Liver (tissue), 3 donors: ENCODE data around the gene SOCS4.

Source experiments
- ATF3 ChIP-seq: IDR thresholded peaks from 2 replicates; pipeline ENCODE4 v1.6.1; 2016; ENCODE audit warnings: antibody characterized with exemption
- GABPA ChIP-seq, 2 donors: IDR thresholded peaks in 1 of 2; conservative IDR thresholded peaks in 1 of 2; 2 replicates each; pipeline ENCODE4 v1.6.1; 2016; ENCODE audit warnings: antibody characterized with exemption in 2 of 2, mild to moderate bottlenecking in 1 of 2, moderate library complexity in 1 of 2
- HNF4G ChIP-seq: IDR thresholded peaks from 2 replicates; pipeline ENCODE4 v1.6.1; 2016; ENCODE audit warnings: antibody characterized with exemption
- JUND ChIP-seq, 2 donors: IDR thresholded peaks; 2 replicates each; pipeline ENCODE4 v1.6.1; 2016; ENCODE audit warnings: antibody characterized with exemption in 2 of 2
- MAX ChIP-seq: IDR thresholded peaks from 2 replicates; pipeline ENCODE4 v1.6.1; 2016; ENCODE audit warnings: antibody characterized with exemption
- NR2F2 ChIP-seq: IDR thresholded peaks from 2 replicates; pipeline ENCODE4 v1.6.1; 2016; ENCODE audit warnings: antibody characterized with exemption
- RAD21 ChIP-seq, 2 donors: IDR thresholded peaks; 2 replicates each; pipeline ENCODE4 v1.6.1; 2016; ENCODE audit warnings: antibody characterized with exemption in 2 of 2, mild to moderate bottlenecking in 2 of 2
- REST ChIP-seq: IDR thresholded peaks from 2 replicates; pipeline ENCODE4 v1.6.1; 2016; ENCODE audit warnings: antibody characterized with exemption, mild to moderate bottlenecking
- RXRA ChIP-seq, 2 donors: IDR thresholded peaks; 2 replicates each; pipeline ENCODE4 v1.6.1; 2017 to 2018; ENCODE audit warnings: antibody characterized with exemption in 2 of 2, mild to moderate bottlenecking in 1 of 2
- SP1 ChIP-seq: IDR thresholded peaks from 2 replicates; pipeline ENCODE4 v1.6.1; 2018; ENCODE audit warnings: antibody characterized with exemption, mild to moderate bottlenecking
- TAF1 ChIP-seq: conservative IDR thresholded peaks from 2 replicates; pipeline ENCODE4 v1.6.1; 2016; ENCODE audit warnings: antibody characterized with exemption, mild to moderate bottlenecking
- YY1 ChIP-seq: IDR thresholded peaks from 2 replicates; pipeline ENCODE4 v1.6.1; 2016; ENCODE audit warnings: antibody characterized with exemption, mild to moderate bottlenecking
- ZBTB33 ChIP-seq: IDR thresholded peaks from 2 replicates; pipeline ENCODE4 v1.6.1; 2016; ENCODE audit warnings: antibody characterized with exemption
- TF ChIP-seq, protein P1 (sequence below): fragments of 150-350 bp; IDR thresholded peaks from 2 replicates; pipeline ENCODE4 v1.5.1; 2017; ENCODE audit warnings: improper control_type of control experiment, low read depth, low read length; ENCODE audit not compliant: missing input control
- donor health status: healthy.
- donor health status: healthy.

- TF ChIP-seq JUND (IDR thresholded peaks at IDR 0.05) (no peak), GABPA (IDR thresholded peaks at IDR 0.05 in 1 of 2, conservative IDR thresholded peaks at IDR 0.05 in 1 of 2) (no peak), RAD21 (IDR thresholded peaks at IDR 0.05) (no peak), SP1 (no peak), REST (no peak), YY1 (no peak), TAF1 (no peak), ZBTB33 (no peak), MAX (no peak), RXRA (IDR thresholded peaks at IDR 0.05) (no peak), ATF3 (no peak), NR2F2 (no peak), HNF4G (no peak)
- TF ChIP-seq, protein P1, sequence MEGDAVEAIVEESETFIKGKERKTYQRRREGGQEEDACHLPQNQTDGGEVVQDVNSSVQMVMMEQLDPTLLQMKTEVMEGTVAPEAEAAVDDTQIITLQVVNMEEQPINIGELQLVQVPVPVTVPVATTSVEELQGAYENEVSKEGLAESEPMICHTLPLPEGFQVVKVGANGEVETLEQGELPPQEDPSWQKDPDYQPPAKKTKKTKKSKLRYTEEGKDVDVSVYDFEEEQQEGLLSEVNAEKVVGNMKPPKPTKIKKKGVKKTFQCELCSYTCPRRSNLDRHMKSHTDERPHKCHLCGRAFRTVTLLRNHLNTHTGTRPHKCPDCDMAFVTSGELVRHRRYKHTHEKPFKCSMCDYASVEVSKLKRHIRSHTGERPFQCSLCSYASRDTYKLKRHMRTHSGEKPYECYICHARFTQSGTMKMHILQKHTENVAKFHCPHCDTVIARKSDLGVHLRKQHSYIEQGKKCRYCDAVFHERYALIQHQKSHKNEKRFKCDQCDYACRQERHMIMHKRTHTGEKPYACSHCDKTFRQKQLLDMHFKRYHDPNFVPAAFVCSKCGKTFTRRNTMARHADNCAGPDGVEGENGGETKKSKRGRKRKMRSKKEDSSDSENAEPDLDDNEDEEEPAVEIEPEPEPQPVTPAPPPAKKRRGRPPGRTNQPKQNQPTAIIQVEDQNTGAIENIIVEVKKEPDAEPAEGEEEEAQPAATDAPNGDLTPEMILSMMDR = no peak
Observed at GRCh38 chr14:55086938-55087337, 59.9 kb downstream of the SOCS4 start.
